DND-41 (cell line): ENCODE data around the gene GDPGP1.

Experiments
- CTCF ChIP-seq: IDR thresholded peaks from 2 replicates; pipeline ENCODE4 v1.5.1; 2012; ENCODE audit warnings: borderline replicate concordance, low read length, moderate library complexity, mild to moderate bottlenecking; ENCODE audit not compliant: poor library complexity, severe bottlenecking; ENCODE audit errors: extremely low read depth
- EZH2 ChIP-seq: IDR thresholded peaks from 3 replicates; pipeline ENCODE4 v1.6.1; 2012; ENCODE audit warnings: borderline replicate concordance, low read depth, mild to moderate bottlenecking, moderate library complexity, low read length, inconsistent platforms; ENCODE audit not compliant: severe bottlenecking

- TF ChIP-seq CTCF (no peak), EZH2 (no peak)
Measured at GRCh38 chr15:90201130-90201943, 32.7 kb upstream of the GDPGP1 start, which contains the start of gene SEMA4B.
